Uterus (tissue), 2 donors: ENCODE results near the gene ARHGEF6.

Experiments
- POLR2A ChIP-seq, 2 donors: fragments of 450-650 bp; IDR thresholded peaks; one replicate each; pipeline ENCODE4 v1.6.1; 2016; ENCODE audit warnings: antibody characterized with exemption in 2 of 2, mild to moderate bottlenecking in 1 of 2, moderate library complexity in 1 of 2
- TF ChIP-seq, protein P1 (sequence below), 4 experiments: fragments of 200-600 bp in 2 of 4; fragments of 450-650 bp in 2 of 4; sonication (generic) in 2 of 4; IDR thresholded peaks; one replicate each; pipeline ENCODE4 v1.5.1; 2016 to 2019; ENCODE audit warnings: antibody characterized with exemption in 4 of 4, mild to moderate bottlenecking in 2 of 4, moderate library complexity in 1 of 4

DNA sequence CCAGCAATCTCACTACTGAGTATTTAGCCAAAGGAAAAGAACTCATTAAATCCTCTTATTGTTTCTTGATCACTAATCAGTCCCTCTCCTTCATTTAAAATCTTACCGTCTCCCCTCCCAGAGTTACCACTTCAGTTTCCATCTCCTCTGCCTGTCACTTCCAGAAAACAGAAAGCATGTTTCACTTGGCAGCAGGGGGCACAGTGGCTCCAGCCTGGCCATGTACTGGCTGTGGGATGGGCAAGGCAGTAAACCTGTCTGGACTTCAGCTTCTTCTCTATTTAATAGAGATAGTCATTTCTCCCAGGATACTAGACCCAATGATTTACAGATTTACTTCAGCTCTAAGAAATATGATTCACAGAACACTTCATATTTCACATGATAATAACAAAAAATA lies 69.6 kb downstream of the ARHGEF6 start:
- TF ChIP-seq, protein P1, sequence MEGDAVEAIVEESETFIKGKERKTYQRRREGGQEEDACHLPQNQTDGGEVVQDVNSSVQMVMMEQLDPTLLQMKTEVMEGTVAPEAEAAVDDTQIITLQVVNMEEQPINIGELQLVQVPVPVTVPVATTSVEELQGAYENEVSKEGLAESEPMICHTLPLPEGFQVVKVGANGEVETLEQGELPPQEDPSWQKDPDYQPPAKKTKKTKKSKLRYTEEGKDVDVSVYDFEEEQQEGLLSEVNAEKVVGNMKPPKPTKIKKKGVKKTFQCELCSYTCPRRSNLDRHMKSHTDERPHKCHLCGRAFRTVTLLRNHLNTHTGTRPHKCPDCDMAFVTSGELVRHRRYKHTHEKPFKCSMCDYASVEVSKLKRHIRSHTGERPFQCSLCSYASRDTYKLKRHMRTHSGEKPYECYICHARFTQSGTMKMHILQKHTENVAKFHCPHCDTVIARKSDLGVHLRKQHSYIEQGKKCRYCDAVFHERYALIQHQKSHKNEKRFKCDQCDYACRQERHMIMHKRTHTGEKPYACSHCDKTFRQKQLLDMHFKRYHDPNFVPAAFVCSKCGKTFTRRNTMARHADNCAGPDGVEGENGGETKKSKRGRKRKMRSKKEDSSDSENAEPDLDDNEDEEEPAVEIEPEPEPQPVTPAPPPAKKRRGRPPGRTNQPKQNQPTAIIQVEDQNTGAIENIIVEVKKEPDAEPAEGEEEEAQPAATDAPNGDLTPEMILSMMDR (IDR thresholded peaks at IDR 0.05): peak; percentile 21 to 44 (median 35)
- TF ChIP-seq POLR2A (IDR thresholded peaks at IDR 0.05): no peak
